PFSK-1 (cell line): ENCODE results near the gene TMEM140.

Experiments used
- POLR2AphosphoS5 ChIP-seq: IDR thresholded peaks from 2 replicates; pipeline ENCODE4 v1.6.1; 2012; ENCODE audit warnings: low read depth, mild to moderate bottlenecking, control low read depth, low read length, moderate library complexity
- TAF1 ChIP-seq: IDR thresholded peaks from 2 replicates; pipeline ENCODE4 v1.6.1; 2012; ENCODE audit warnings: low read length, control low read depth, borderline replicate concordance; ENCODE audit not compliant: insufficient read depth

DNA sequence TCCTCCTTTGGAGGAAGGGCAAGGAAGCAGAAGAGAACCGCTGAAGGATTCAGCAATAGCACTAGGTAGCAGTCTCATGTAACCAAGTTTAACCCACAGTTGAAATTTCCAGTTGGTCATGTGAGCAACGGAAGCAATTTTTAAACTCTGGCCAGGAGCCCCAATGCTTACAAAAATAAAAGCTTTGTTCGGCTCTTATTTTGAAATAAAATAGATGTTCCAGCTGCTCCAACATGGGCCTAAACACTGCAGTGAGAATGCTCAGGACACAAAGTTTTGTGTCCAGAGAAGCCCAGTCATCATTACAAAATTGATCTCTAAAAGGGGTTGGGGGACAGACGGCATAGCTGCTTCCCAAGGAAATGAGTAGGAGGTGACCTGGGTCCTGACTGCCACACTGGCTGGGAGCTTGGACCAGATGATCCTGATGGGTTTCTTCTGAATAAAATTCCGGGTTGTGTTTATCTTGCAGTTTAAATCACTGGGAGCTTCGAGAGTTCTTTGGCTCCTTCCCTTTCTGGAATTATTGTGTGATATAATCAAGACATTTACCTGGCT lies 452 bp upstream of the TMEM140 start:
- TF ChIP-seq POLR2AphosphoS5 (no peak), TAF1 (no peak)
